T-helper 22 cell (primary cell): ENCODE data around the gene ANO2.
"Not testable (repeated sequence)": the region's sequence is repeated elsewhere in the genome, so short reads cannot be mapped to it uniquely, and the experiment has no call there.

ENCODE experiments used
- DNase-seq: peaks from one replicate; pipeline ENCODE4 v3.0.0-alpha.2; 2020; ENCODE audit warnings: low read depth

The ANO2 gene

DNA sequence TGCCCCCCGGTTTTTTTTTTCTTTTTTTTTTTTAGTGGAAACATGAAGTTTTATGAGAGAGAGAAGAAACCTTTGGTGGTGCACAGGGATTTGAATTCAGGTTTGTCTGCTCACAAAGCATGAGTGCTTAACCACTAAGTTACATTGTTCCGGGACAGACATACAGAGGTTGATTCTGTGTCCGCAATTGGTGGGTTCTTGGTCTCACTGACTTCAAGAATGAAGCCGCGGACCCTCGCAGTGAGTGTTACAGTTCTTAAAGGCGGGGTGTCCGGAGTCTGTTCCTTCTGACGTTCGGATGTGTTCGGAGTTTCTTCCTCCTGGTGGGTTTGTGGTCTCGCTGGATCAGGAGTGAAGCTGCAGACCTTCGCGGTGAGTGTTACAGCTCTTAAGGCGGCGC, 57.2 kb downstream of the ANO2 start:
- DNase-seq, result not testable (repeated sequence)

DNA sequence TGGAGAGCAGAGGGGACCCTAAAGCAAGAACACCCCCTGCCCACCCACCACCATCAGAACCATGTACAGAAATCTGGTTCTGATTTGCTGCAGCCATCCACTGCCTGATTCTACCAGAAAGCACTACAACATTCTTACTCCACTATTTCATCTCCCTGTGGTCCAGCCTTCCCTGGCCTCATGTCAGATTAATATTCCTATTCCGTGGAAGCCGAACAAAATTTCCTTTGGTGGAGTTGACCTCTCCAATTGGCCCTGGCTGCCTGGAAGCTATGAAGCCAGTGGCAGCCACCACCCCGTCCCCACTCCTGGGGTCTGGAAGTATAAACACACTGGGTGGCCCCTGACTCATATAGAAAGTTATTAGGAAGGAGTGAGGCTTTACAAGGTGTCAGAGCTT, 60.2 kb downstream of the ANO2 start:
- no peak for DNase-seq

DNA sequence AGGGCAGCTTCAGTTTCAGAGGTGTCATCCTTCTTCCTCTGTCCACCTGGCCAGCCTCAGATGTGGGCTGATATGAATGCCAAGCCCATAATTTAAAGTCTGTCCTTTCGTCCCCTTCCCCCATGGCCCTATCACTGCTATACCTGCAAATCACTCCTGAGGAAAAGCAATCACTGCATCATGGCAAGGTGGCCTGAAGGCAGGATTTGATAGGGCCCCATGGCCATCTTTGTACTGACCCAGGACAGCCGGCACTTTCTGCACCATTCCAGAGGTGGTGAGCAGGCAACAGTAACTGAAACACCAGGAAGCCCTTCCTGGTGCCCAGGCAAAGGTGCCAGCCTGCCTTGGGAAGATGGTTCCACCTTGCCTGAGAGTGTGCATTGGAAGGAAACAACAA, 60.8 kb downstream of the ANO2 start:
- DNase-seq, result no peak

DNA sequence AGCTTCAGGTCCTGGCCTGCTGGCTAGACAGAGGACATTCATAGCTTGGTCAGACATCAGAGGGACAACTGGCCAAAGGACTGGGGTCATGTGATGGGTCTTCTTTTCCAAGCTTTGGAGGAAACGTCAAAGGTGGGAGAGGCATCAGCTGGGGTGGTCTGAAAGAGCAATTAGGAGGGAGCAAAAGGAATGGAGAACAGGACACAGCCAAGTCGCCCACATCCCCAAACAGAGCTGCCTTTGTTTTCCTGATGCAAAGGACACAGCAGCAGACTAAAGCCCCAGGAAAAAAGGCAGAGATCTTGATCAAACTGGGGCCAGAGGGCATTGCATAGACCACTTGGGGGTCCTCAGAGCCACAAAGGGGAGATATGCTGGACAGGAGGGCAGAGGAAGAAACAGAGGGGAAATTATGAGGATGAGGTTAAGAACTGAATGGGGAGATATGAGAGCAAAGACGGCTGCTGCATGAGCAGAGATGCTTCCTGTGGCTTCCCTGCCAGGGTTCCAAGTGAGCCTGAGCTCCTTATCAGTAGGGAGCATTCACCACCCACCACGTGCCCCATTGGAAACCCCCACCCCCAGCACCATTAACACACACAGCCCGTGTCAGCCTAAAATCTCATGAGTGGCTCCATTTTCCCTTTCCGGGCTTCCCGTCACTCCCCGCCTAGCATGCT, 62.4 kb downstream of the ANO2 start:
- no peak for DNase-seq

DNA sequence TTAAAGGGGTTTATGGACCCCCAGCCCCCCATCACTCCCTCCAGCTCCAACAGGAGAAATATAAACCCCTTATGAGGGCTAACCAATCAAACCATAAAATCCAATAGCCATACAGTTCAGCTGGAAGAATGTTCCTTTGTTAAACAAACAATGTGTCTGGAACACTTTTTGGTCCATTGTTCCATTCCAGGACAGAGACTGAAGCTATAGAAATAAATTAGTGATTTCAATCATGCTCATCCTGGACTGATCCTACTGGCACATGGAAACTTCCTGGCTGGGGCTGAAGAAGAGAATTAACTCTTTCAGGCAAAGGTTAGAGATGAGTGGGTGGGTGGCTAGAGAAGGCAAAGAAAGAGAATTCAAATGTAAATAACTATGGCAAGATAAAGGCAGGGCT, 63.4 kb downstream of the ANO2 start:
- no peak for DNase-seq

DNA sequence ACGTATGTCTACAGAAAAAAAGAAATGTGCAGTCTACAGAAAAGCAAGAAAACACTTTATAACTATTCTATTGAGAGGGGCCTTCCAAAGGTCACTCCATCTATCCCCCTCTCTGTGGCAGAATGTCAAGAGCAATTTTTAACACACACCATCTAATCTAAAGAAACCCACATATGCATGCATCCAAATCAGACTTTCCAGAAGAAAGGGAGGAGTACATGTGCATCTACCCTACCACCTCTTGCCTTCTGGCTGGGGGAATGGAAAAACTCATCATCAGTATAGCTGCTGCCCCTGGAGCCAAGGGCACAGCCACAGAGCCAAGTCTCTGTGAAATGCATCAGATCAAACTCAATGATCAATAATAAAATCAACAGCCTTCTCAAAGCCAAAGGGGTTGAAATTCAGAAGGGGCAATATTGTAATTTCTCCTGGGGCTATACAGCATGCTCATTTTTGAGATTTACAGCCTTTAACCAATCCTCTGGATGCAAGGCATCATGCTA, 63.9 kb downstream of the ANO2 start:
- DNase-seq, result no peak

DNA sequence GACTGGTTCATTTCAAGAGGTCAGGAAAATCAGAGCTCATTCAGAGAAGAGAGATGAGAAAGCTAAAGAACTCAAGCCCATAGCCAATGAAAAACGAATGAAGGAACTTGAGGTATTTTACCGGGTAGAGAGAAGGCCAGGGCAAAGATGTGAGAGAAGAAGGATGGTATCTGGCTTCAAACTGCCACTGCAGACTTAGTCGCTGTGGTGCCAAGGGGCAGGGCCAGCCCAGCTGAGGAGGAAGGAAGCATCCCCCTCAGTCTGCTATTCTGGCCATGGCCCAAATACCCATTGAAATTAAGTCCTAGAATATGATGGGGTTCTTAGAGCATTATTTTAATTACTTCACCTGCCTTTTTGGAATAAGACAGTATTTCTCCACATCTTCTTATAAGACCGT, 69.2 kb downstream of the ANO2 start:
- DNase-seq, result no peak

DNA sequence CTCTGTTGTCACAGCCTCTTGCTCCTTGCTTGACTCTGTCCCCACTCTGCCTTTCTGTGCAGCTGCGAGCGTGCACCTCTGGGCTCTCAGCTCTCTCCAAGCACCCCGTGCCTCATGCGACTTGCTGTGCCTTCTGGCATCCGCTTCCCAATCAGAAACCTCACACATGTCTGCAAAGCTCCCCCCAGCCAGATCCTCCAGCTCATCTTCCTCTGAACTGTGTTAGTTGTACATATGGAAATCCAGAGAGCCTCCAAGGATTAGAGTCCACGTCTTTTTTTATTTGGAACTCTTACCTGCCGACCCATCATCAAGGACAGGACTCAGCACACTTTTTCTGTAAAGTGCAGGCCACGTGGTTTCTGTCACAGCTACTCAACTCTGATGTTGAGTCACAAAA, 70.5 kb downstream of the ANO2 start:
- no peak for DNase-seq

DNA sequence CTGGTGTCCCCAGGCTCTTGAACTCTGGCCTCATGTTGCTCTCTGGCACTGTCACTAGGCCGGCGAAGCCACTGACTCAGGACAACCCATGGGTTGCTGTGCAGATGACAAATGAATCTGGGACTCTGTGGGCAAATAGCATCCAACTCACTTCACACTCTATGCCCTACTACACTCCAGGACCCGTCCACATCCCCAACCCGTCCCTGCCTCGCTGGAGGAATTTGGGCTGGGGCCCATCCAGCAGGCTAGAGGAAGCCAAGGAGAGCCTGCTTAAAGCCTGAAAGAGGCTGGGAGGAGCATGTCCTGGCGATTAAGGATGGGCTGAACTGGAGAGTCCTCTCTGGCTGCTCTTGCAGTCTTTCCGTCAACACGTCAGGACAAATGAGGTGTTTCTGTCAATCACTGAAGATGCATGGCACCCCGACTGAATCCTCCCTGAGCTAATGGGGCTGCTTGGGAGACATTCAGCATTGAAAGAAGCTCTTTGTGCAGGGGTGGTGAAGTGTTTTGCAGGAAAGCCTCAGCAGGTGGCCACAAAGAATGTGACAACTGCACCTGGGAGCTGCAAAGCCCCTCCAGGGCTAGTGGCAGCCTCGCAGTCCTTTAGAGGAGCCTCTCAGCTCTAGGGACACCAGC, 71.7 kb downstream of the ANO2 start:
- DNase-seq, result no peak

DNA sequence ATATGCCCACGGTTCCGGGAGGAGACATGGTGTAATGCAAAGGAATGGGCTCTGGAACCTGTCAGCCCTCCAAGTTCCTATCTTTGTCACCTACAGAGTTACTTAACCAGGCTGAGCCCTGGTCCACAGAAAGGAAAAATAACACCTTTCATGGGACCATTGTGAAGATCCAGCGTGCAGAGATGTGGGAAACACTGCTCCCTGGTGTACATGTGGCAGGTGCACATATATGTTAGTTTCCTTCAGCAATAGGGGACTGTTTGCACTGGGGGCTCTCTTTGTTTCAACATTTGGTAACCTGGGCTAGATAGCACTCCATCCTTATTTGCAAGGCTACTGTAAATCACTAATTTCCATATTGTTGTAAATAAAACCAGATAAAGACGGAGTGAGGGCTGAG, 72.3 kb downstream of the ANO2 start:
- no peak for DNase-seq

DNA sequence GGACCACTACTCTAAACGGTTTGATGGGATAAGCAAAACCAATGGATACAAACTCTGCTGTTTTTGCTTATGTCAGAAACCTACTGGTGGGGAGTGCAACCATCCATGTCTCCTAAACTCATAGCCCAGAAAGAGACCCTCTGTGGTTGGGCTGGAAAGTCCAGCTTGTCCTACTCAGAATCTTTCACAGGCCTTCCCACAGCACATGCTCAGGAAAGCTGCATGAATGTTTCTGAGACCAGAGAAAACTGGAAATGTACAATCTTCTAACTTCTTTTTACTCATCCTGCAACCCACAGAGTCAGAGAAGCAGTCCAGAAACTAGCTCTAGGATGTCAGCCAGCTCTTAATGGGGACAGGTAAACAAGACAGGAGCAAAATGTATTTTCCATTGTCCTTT, 73.3 kb downstream of the ANO2 start:
- DNase-seq, result no peak

DNA sequence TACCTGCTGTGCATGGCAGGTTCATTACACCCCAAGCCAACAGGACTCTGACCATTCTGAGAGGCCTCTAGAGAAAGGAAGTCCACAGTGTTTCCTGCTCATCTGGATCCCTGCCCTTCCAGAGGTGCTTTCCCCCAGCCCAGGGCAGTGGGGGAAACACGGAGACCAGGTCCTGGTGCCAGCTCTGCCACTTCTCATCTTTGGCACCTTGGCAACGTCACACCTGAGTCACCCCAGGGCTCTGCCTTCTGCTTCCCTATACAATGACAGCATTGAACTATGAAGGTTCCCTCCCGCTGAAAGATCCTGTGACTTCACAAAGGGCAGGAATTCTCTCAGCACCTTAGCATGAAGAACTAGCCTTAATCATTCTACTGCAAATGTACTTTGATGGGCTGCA, 74.9 kb downstream of the ANO2 start:
- no peak for DNase-seq

DNA sequence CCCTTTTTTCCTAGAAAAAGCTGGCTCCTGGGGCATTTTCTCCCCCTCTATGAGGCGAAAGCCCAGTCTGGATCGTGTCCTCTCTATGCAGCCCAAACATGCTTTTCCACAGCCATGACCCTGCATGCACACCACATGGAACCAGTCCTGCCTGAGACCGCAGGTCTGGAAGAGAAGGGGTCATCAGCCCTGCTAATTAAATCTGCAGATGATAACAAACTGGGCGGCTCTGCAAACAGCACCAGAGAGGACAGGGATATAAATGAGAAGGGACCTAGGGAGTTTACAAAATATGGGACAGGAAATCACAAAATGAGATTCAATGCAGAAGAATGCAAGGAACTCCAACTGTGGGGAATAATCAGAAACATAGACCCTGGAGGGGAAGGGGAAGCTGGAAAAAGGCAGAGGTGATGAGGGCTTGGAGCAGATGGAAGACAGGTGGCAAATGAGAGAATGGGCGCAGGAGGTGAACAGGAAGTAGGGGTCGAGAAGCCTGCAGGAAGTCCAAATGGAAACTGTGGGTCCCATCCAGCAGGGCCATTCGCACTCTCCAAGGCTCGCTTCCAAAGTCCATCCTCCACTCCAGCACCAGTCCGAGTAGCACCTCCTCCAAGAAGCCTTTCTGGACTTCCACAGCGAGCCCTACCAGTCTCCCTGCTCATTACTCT, 76.3 kb downstream of the ANO2 start:
- no peak for DNase-seq

DNA sequence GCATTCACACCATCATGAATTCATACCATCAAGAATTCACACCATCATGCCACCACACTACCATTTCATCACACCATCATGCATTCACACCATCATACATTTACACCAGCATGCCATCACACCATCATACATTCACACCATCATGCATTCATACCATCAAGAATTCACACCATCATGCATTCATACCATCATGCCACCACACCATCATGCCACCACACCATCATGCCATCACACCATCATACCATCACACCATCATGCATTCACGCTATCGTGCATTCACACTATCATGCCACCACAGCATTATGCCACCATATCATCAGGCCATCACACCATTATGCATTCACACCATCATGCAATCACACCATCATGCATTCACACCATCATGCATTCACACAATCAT, 79.7 kb downstream of the ANO2 start:
- DNase-seq, result no peak

DNA sequence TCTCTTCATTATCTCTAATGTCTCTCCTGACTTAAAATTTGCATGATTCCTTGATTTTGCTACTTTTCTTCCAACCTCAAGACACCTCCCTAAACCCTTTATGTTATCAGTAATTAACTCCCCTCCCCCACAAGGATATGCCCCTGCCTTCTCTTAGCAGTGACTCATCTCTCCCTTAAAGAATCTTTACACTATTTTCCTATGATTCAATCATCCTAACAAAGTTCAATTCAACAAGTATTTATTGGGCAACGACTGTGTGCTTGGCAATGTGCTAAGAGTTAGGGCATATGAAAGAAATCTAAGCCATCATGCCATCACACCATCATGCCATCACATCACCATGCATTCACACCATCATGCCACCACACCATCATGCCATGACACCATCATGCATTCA, 80.1 kb downstream of the ANO2 start:
- no peak for DNase-seq

DNA sequence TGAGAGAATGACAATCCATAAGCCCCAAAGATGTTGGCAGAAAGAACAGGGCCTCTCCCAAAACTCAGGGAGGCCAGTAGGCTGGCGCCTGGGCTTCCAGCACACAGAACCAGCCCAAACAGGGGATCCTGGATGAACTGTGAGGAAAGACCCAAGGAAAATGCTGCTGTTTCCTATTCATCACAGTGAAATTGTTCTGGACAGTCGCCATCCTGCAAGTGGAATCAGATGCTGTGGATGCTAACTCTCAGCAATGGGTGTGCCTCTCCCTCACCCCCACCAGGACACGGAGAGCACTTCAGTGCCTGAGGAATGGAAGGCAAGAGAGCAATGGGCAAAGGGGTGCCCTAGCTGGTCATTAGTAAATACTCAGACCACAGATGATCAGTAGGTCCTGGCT, 80.8 kb downstream of the ANO2 start:
- no peak for DNase-seq

DNA sequence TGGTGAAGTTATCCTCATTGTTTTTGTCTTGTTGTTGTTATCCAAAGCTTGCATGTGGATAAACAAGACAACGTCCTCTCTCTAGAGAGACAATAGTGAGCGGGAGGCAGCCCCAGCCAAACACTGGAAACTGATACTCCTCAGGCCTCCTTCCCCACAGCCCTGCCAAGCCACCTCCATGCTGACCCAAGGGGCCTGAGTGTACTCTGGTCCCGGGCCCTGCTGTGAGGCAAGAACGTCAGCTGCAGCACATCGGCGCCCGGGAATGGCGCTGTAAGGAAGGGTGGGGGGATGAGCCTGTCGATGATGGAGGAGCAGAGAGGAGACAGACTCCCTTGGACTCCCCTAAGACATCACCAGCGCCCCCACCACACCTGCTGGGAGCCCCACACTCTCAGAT, 83.6 kb downstream of the ANO2 start:
- no peak for DNase-seq

DNA sequence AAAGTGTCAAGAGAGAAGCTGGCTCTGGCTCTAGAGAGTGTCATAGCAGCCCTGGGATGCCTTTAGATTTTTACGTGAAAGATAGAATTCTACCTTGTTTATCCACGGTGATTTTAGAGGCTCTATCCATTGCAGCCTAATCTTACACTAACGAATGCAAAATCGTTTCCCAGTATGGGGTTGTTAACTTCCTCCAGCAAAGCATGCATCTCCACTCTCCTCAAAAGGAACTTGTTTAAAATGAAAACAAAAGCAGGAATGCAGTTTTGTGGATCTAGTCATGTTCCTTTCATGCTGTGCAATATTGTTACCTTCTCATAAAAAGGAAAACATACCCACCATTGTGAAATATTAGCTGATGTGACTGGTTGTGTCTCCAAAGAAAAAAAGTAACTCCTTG, 88.4 kb downstream of the ANO2 start:
- no peak for DNase-seq

DNA sequence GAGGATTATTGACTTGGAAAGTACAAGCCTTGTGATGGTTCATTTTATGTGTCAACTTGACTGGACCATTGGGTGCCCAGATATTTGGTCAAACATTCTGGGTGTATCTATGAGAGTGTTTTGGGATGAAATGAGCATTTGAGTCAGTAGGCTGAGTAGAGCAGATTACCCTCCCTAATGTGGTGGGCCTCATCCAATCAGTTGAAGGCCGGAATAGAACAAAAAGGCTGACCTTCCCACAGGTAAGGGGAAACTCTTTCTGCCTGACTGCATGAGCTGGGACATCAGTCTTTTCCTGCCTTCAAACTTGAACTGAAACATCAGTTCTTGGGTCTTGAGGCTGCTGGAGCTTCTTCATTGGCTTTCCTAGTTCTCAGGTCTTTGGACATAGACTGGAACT, 98.1 kb downstream of the ANO2 start:
- no peak for DNase-seq

DNA sequence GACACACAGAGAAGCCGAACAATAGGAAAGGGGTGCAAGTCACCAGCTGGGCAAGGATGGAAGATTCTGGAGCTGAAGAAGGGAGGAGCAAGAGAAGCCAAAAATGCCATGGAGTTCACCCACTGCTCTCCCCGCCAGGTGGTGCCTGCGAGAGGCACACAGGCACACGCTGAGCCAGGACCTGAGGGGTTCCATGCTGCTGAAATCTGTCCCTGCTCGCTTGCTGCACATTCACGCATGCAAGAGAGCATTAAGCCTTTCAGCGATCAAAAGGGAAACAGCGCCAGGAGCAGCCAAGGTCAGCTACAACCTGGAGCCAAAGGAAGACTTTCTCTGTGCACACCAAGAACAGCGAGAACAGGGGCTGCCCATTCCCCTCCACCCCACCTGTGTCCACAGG, 104.1 kb downstream of the ANO2 start:
- no peak for DNase-seq

DNA sequence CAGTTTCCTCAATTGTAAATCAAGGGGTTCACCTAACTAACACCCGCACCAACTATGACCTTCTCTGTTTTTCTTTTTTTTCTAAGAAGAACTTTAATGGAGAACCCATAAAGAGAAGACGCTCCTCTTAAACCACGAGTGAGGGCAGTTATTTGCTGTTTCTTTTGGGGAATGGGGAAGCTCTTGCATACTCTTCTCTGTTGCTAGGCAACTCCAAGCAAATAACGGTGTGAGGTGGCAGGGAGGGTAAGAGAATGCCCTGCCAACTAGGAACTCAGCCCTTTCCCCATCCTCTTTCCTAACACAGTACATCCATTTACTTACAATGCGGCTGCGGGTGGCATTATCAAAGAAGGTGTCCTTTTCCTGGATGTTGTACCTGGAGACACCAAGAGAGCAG, 114.9 kb downstream of the ANO2 start:
- no peak for DNase-seq

DNA sequence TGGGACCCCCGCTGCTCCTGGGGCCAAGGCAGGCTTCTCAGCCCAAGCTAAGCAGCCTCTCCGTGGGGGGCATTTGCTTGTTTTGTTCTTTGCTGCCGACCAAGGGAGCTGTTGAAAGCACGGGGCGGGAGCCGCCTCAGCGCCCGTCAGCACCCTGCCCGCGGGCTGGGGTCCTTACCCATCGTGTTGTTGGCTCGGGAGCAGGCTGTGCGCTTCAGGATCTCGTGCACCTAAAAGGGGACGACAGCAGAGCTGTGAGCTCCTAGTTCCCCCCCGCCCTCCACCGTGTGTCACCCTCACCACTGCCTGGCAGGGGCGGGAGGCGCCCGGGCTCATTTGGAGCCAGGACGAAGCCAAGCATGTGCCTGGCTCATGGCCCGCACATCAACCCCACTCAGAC, 117.5 kb downstream of the ANO2 start:
- DNase-seq, result no peak

DNA sequence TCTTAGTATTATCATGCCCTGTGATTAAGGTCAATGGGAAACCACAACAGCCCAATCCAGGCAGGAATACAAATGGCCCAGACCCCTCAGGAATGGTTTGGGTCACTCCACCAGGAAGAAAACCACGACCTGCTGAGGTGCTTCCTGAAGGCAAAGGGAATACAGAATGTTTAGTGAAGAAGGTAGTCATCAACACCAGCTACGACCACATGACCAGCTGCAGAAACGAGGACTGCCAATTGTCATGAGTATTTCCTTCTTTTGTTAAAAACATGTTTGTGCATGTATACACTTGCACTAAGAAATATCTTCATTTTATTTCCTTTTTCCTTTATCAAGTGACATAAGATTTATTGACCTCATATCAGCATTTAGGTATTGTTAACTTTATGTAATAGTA, 119.3 kb downstream of the ANO2 start:
- DNase-seq, result not testable (repeated sequence)

DNA sequence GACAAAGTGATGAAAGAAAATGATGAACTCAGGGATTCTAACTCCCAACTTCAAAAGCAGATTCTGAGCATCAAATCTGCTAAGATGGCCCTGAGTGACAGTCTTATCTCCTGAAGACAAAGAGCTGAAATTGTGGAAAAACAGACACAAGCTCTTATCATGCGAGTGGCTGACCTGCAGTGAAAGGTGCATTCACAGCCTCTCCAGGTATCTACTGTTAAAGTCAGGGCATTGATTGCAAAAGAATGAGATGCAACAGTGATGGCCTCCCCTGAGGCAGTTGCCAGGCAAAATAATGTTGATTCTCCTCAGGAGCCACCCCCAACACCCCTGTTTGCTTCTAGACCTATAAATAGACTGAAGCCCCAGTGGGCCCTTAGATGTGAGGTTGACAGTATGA, 126.2 kb downstream of the ANO2 start:
- DNase-seq, result not testable (repeated sequence)
